ENCODE data around the gene ADCY3. TPM values are rescaled to one million over a fixed set of nuclear protein-coding genes. Genes with fewer than 3 reads are reported as not detected.
A peak's percentile ranks its signal among the peaks of the same experiment; 100 is the strongest.

Gene ADCY3
- total RNA-seq, 4 donors from 2014 or later = 3.9 to 16.6 (median 12.3) TPM

GRCh38 chr2:24881623-24882022 is 38.4 kb downstream of the ADCY3 start:
- intact Hi-C loops (cut with DNase I; ENCODE audit: low total_unique reads) = loop anchor here (5.0 kb wide), 1 partner anchor 41 kb away; the partner anchor contains the start of gene ADCY3
- no peak for TF ChIP-seq POLR2A (IDR thresholded peaks at IDR 0.05)
- TF ChIP-seq, protein P1, sequence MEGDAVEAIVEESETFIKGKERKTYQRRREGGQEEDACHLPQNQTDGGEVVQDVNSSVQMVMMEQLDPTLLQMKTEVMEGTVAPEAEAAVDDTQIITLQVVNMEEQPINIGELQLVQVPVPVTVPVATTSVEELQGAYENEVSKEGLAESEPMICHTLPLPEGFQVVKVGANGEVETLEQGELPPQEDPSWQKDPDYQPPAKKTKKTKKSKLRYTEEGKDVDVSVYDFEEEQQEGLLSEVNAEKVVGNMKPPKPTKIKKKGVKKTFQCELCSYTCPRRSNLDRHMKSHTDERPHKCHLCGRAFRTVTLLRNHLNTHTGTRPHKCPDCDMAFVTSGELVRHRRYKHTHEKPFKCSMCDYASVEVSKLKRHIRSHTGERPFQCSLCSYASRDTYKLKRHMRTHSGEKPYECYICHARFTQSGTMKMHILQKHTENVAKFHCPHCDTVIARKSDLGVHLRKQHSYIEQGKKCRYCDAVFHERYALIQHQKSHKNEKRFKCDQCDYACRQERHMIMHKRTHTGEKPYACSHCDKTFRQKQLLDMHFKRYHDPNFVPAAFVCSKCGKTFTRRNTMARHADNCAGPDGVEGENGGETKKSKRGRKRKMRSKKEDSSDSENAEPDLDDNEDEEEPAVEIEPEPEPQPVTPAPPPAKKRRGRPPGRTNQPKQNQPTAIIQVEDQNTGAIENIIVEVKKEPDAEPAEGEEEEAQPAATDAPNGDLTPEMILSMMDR (IDR thresholded peaks at IDR 0.05 in 4 of 5, conservative IDR thresholded peaks at IDR 0.05 in 1 of 5) = no peak
- ATAC-seq = no peak

GRCh38 chr2:24881158-24881557 is 38.9 kb downstream of the ADCY3 start:
- no peak for TF ChIP-seq POLR2A (IDR thresholded peaks at IDR 0.05)
- TF ChIP-seq, protein P1 (IDR thresholded peaks at IDR 0.05 in 4 of 5, conservative IDR thresholded peaks at IDR 0.05 in 1 of 5) = no peak
- no peaks in the 10 kb centered on the region for H3K36me3 ChIP-seq
- H3K27ac ChIP-seq = no peak overlapping the region
- in situ Hi-C loops (cut with MboI; ENCODE audit: low sequenced_read_pairs in 4 of 4) = no loop called here
- H3K4me1 ChIP-seq = peaks cover 3% of the 10 kb centered on the region in 2 donors
- intact Hi-C loops (cut with DNase I; ENCODE audit: low total_unique reads) = loop anchor here (5.0 kb wide), 1 partner anchor 41 kb away; the partner anchor contains the start of gene ADCY3
- no peak overlapping the region for H3K4me3 ChIP-seq
- no peak for ATAC-seq
- no peaks in the 10 kb centered on the region for H3K27me3 ChIP-seq
- H3K9me3 ChIP-seq = no peaks in the 10 kb centered on the region
- DNase-seq = no peak

More at GRCh38 chr2:24881623-24882022, 38.4 kb downstream of the ADCY3 start:
- DNase-seq = no peak
- Histone ChIP-seq H3K9me3 (no peaks in the 10 kb centered on the region), H3K27ac (no peak overlapping the region), H3K4me3 (no peak overlapping the region), H3K4me1 (peaks cover 3% of the 10 kb centered on the region in 2 donors), H3K36me3 (no peaks in the 10 kb centered on the region), H3K27me3 (no peaks in the 10 kb centered on the region)
- in situ Hi-C loops (cut with MboI; ENCODE audit: low sequenced_read_pairs in 4 of 4) = no loop called here

GRCh38 chr2:24878341-24878740 is 41.7 kb downstream of the ADCY3 start:
- intact Hi-C loops (cut with DNase I; ENCODE audit: low total_unique reads) (no loop called here), in situ Hi-C loops (cut with MboI; ENCODE audit: low sequenced_read_pairs in 4 of 4) (no loop called here)
- peaks cover under 1% of the 10 kb centered on the region in 2 donors for H3K4me1 ChIP-seq
- H3K36me3 ChIP-seq = no peaks in the 10 kb centered on the region
- no peak overlapping the region for H3K4me3 ChIP-seq
- DNase-seq (no peak), ATAC-seq (no peak)
- H3K27ac ChIP-seq = peak overlapping the region; percentile 54 to 68 (median 64)
- H3K27me3 ChIP-seq = no peaks in the 10 kb centered on the region
- no peaks in the 10 kb centered on the region for H3K9me3 ChIP-seq
- TF ChIP-seq, protein P1 (IDR thresholded peaks at IDR 0.05 in 4 of 5, conservative IDR thresholded peaks at IDR 0.05 in 1 of 5) = no peak
- TF ChIP-seq POLR2A (IDR thresholded peaks at IDR 0.05) = no peak

DNA sequence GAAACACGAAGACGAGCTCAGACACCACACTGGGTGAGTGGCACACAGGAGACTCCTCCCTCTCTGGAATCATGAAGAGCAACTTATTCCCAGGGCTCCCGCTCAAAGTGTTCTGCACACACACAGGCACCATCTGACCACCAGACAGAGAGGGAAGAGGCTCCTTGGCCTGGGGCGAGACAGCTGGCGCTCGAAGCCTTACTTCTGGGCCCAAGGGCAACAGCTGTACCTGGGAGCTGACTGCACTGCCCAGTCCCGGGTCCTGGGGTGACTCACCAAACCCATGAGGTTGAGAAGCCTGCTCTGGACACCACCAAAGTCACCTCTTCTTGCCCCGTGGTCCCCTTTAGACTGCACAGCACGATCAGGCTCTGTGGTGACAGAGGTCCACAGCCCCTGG is 42.4 kb downstream of the ADCY3 start:
- DNase-seq (no peak), ATAC-seq (no peak)
- in situ Hi-C loops (cut with MboI; ENCODE audit: low sequenced_read_pairs in 4 of 4) = no loop called here
- H3K4me1 ChIP-seq = peaks cover 0 to 3% of the 10 kb centered on the region in 2 donors
- intact Hi-C loops (cut with DNase I; ENCODE audit: low total_unique reads) = no loop called here
- no peaks in the 10 kb centered on the region for H3K9me3 ChIP-seq
- no peak overlapping the region for H3K4me3 ChIP-seq
- peak overlapping the region; percentile 54 to 68 (median 64) for H3K27ac ChIP-seq
- no peaks in the 10 kb centered on the region for H3K36me3 ChIP-seq
- no peaks in the 10 kb centered on the region for H3K27me3 ChIP-seq
- TF ChIP-seq POLR2A (IDR thresholded peaks at IDR 0.05) = no peak
- TF ChIP-seq, protein P1 (IDR thresholded peaks at IDR 0.05 in 4 of 5, conservative IDR thresholded peaks at IDR 0.05 in 1 of 5) = no peak

- H3K27me3 ChIP-seq = no peaks in the 10 kb centered on the region
- TF ChIP-seq, protein P1 (IDR thresholded peaks at IDR 0.05 in 4 of 5, conservative IDR thresholded peaks at IDR 0.05 in 1 of 5) = no peak
- TF ChIP-seq POLR2A (IDR thresholded peaks at IDR 0.05) = no peak
- peaks cover 0 to 3% of the 10 kb centered on the region in 2 donors for H3K4me1 ChIP-seq
- in situ Hi-C loops (cut with MboI; ENCODE audit: low sequenced_read_pairs in 4 of 4) = no loop called here
- no peak for DNase-seq
- ATAC-seq = no peak
- H3K27ac ChIP-seq = peak overlapping the region; percentile 54 to 68 (median 64)
- no peaks in the 10 kb centered on the region for H3K36me3 ChIP-seq
- no peak overlapping the region for H3K4me3 ChIP-seq
- intact Hi-C loops (cut with DNase I; ENCODE audit: low total_unique reads) = no loop called here
- H3K9me3 ChIP-seq = no peaks in the 10 kb centered on the region
Measured at GRCh38 chr2:24877067-24877466, 43.0 kb downstream of the ADCY3 start.
